WERI-Rb-1 (cell line): ENCODE data around the gene ZFAND6.

Source experiments
- DNase-seq: peaks from one replicate; pipeline ENCODE4 v3.0.0-alpha.2; 2020
- H3K27ac ChIP-seq: fragments of 250-450 bp; sonication (Bioruptor Pico); 2 replicates; pipeline ENCODE4 v1.5.1; 2020; ENCODE audit warnings: mild to moderate bottlenecking, moderate library complexity
- H3K27me3 ChIP-seq: fragments of 250-450 bp; sonication (Bioruptor Pico); 2 replicates; pipeline ENCODE4 v1.5.1; 2021; ENCODE audit warnings: mild to moderate bottlenecking, low read depth, moderate library complexity; ENCODE audit not compliant: insufficient read depth, severe bottlenecking
- H3K36me3 ChIP-seq: fragments of 250-450 bp; sonication (Bioruptor Pico); 2 replicates; pipeline ENCODE4 v1.5.1; 2020; ENCODE audit warnings: mild to moderate bottlenecking, moderate library complexity
- H3K4me3 ChIP-seq: 2 replicates; pipeline ENCODE4 v1.5.1; 2011; ENCODE audit warnings: low read depth, mild to moderate bottlenecking, control low read depth, low read length
- H3K9me3 ChIP-seq: fragments of 250-450 bp; sonication (Bioruptor Pico); 2 replicates; pipeline ENCODE4 v1.5.1; 2021; ENCODE audit warnings: mild to moderate bottlenecking, moderate library complexity; ENCODE audit not compliant: severe bottlenecking
- TF ChIP-seq, protein P1 (sequence below): IDR thresholded peaks from 2 replicates; pipeline ENCODE4 v1.5.1; 2011; ENCODE audit warnings: low read depth, mild to moderate bottlenecking, control low read depth, inconsistent platforms, low read length

Gene ZFAND6

GRCh38 chr15:80177156-80177555 is 117.7 kb downstream of the ZFAND6 start:
- TF ChIP-seq, protein P1, sequence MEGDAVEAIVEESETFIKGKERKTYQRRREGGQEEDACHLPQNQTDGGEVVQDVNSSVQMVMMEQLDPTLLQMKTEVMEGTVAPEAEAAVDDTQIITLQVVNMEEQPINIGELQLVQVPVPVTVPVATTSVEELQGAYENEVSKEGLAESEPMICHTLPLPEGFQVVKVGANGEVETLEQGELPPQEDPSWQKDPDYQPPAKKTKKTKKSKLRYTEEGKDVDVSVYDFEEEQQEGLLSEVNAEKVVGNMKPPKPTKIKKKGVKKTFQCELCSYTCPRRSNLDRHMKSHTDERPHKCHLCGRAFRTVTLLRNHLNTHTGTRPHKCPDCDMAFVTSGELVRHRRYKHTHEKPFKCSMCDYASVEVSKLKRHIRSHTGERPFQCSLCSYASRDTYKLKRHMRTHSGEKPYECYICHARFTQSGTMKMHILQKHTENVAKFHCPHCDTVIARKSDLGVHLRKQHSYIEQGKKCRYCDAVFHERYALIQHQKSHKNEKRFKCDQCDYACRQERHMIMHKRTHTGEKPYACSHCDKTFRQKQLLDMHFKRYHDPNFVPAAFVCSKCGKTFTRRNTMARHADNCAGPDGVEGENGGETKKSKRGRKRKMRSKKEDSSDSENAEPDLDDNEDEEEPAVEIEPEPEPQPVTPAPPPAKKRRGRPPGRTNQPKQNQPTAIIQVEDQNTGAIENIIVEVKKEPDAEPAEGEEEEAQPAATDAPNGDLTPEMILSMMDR = no peak
- DNase-seq = no peak
- Histone ChIP-seq H3K36me3 (no peaks in the 10 kb centered on the region), H3K27ac (no peak overlapping the region), H3K27me3 (no peaks in the 10 kb centered on the region), H3K9me3 (no peaks in the 10 kb centered on the region), H3K4me3 (no peak overlapping the region)

DNA sequence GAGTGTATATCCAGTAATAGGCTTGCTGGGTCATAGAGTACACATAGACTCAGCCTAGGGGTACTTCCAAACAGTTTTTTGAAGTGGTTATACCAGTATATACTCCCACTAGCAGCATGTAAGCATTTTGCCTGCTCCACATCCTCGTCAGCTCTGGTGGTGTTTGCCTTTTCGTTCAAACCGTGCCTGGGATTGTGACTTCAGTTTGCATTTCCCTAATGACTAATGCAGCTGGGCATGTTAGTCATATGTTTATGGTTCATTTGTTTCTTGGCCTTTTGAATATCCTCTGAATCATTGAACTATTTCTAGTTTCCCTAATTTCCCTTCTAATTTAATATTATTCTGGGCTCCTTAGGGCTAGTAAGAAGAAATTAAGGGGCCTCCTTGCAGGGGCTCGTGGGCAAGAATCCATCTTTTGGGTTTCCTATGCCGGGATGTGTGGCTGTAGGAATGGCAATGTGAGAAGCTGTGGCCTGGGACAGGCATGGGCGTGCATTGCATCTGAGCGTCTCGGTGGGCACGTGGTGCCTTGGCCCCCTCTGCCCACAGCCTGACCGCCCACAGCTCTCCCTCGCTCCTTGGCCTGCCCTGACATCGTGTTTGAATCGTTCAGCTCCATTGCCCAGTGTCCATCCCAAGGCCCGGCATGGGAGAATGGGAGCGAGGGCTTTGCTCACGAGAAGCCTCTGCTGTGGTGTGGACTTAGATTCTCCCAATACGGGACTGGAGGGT is 119.7 kb downstream of the ZFAND6 start:
- no peak for DNase-seq

GRCh38 chr15:80179935-80180334 is 120.5 kb downstream of the ZFAND6 start:
- TF ChIP-seq, protein P1 = no peak
- no peak overlapping the region for H3K27ac ChIP-seq

More for the DNA sequence above, 119.7 kb downstream of the ZFAND6 start:
- no peaks in the 10 kb centered on the region for H3K9me3 ChIP-seq
- TF ChIP-seq, protein P1 = no peak
- H3K36me3 ChIP-seq = no peaks in the 10 kb centered on the region
- no peak overlapping the region for H3K27ac ChIP-seq
- H3K4me3 ChIP-seq = no peak overlapping the region
- H3K27me3 ChIP-seq = no peaks in the 10 kb centered on the region

DNA sequence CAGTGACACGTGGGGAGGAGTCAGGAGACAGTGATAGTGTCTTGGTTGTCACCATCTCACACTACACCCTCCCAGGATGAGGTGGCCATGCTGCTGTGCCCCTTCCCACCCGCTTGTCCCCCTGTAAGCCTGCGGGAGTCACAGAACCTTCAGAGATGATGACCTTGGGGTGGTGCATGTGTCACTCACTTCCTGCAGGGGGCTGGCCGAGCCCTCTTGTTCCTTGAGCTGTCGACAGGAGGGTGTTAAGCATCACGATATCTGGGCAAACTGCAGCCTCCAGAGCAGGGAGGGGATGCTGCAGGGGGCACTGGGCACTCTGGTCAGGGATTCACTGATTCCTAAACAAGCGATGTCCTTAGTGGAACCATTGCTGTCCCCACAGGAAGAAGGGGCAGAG is 121.0 kb downstream of the ZFAND6 start:
- Histone ChIP-seq H3K27ac (no peak overlapping the region), H3K36me3 (no peaks in the 10 kb centered on the region), H3K4me3 (no peak overlapping the region), H3K27me3 (no peaks in the 10 kb centered on the region), H3K9me3 (no peaks in the 10 kb centered on the region)
- TF ChIP-seq, protein P1 = 0 out of 2 replicates have a peak, but pooled peaks have one; percentile 18
- DNase-seq = no peak

More at GRCh38 chr15:80179935-80180334, 120.5 kb downstream of the ZFAND6 start:
- Histone ChIP-seq H3K9me3 (no peaks in the 10 kb centered on the region), H3K4me3 (no peak overlapping the region), H3K36me3 (no peaks in the 10 kb centered on the region), H3K27me3 (no peaks in the 10 kb centered on the region)
- DNase-seq = no peak

- no peak for DNase-seq
- TF ChIP-seq, protein P1 = no peak
- Histone ChIP-seq H3K27me3 (no peaks in the 10 kb centered on the region), H3K36me3 (no peaks in the 10 kb centered on the region), H3K4me3 (no peak overlapping the region), H3K27ac (no peak overlapping the region), H3K9me3 (no peaks in the 10 kb centered on the region)
These were observed 121.5 kb downstream of the ZFAND6 start for GRCh38 chr15:80180986-80181385.
